ENCODE results near the gene SLC12A8.

- TF ChIP-seq POLR2A (IDR thresholded peaks at IDR 0.05; ENCODE audit: low read depth, low read length) (no peak), TAF1 (IDR thresholded peaks at IDR 0.05; ENCODE audit: low read depth, low read length) (no peak)
Measured at GRCh38 chr3:125186261-125186787, 26.2 kb downstream of the SLC12A8 start.

All from GM12891 (cell line).